Neural progenitor cell (in vitro differentiated cells): ENCODE results near the gene CBLN4.

Experiments
- CTCF ChIP-seq: fragments of 200-600 bp; sonication (generic); IDR thresholded peaks from 2 replicates; pipeline ENCODE4 v1.5.1; 2017; ENCODE audit warnings: antibody characterized with exemption, mild to moderate bottlenecking
- EZH2 ChIP-seq: fragments of 200-600 bp; sonication (generic); IDR thresholded peaks from 2 replicates; pipeline ENCODE4 v1.6.1; 2017; ENCODE audit warnings: antibody characterized with exemption, mild to moderate bottlenecking, moderate library complexity
- EZH2phosphoT487 ChIP-seq: fragments of 200-600 bp; sonication (generic); IDR thresholded peaks from 2 replicates; pipeline ENCODE4 v1.6.1; 2017; ENCODE audit warnings: antibody characterized with exemption

- TF ChIP-seq CTCF (no peak), EZH2 (no peak), EZH2phosphoT487 (no peak)
These were observed 40.5 kb downstream of the CBLN4 start for GRCh38 chr20:55964790-55965189.
